ENCODE measurements around the gene NPAS4.
"Not testable (repeated sequence)": the region's sequence is repeated elsewhere in the genome, so short reads cannot be mapped to it uniquely, and the experiment has no call there.

The NPAS4 gene

GRCh38 chr11:66420671-66421476, at the start of gene NPAS4:
TSS of gene NPAS4 (plus strand) at chr11:66421035. CDS start at chr11:66421180, 145 bp downstream.
- TF ChIP-seq CTCF (IDR thresholded peaks at IDR 0.05; ENCODE audit: borderline replicate concordance, control extremely low read depth, extremely low read depth, insufficient read depth, missing control alignments): no peak
- in situ Hi-C loops (cut with MboI; ENCODE audit: low sequenced_read_pairs, unreplicated experiment): no loop called here
- DNase-seq (ENCODE audit: low spot score): no peak

GRCh38 chr11:66371627-66372415, 49.0 kb upstream of the NPAS4 start, which contains the start of gene SLC29A2:
TSS of gene SLC29A2 (minus strand) at chr11:66371760. CDS start at chr11:66371591, 169 bp downstream.
- TF ChIP-seq CTCF (IDR thresholded peaks at IDR 0.05; ENCODE audit: borderline replicate concordance, control extremely low read depth, extremely low read depth, insufficient read depth, missing control alignments): no peak
- in situ Hi-C loops (cut with MboI; ENCODE audit: low sequenced_read_pairs, unreplicated experiment): no loop called here
- peak; percentile 94 for DNase-seq (ENCODE audit: low spot score)

- no peak for DNase-seq (ENCODE audit: low spot score)
- TF ChIP-seq CTCF (IDR thresholded peaks at IDR 0.05; ENCODE audit: borderline replicate concordance, control extremely low read depth, extremely low read depth, insufficient read depth, missing control alignments): no peak
- in situ Hi-C loops (cut with MboI; ENCODE audit: low sequenced_read_pairs, unreplicated experiment): no loop called here
These were observed 47.6 kb upstream of the NPAS4 start for GRCh38 chr11:66373265-66373664.

GRCh38 chr11:66373690-66374287, 47.0 kb upstream of the NPAS4 start:
- in situ Hi-C loops (cut with MboI; ENCODE audit: low sequenced_read_pairs, unreplicated experiment); DNase-seq (ENCODE audit: low spot score): not testable (repeated sequence)

- in situ Hi-C loops (cut with MboI; ENCODE audit: low sequenced_read_pairs, unreplicated experiment); DNase-seq (ENCODE audit: low spot score): not testable (repeated sequence)
These were observed 40.6 kb upstream of the NPAS4 start for GRCh38 chr11:66380264-66380663.

GRCh38 chr11:66384316-66384715, 36.5 kb upstream of the NPAS4 start:
- DNase-seq (ENCODE audit: low spot score); in situ Hi-C loops (cut with MboI; ENCODE audit: low sequenced_read_pairs, unreplicated experiment): not testable (repeated sequence)

GRCh38 chr11:66386171-66387069, 34.4 kb upstream of the NPAS4 start:
- in situ Hi-C loops (cut with MboI; ENCODE audit: low sequenced_read_pairs, unreplicated experiment): no loop called here
- peak; percentile 89 for TF ChIP-seq CTCF (IDR thresholded peaks at IDR 0.05; ENCODE audit: borderline replicate concordance, control extremely low read depth, extremely low read depth, insufficient read depth, missing control alignments)
- peak; percentile 73 for DNase-seq (ENCODE audit: low spot score)

Data from GM13976 (cell line).